COLO668 (cell line): ENCODE measurements around the gene SGPP2.
"Not testable (repeated sequence)": the region's sequence is repeated elsewhere in the genome, so short reads cannot be mapped to it uniquely, and the experiment has no call there.

Experiments used
- DNase-seq: peaks from one replicate; lab custom pipeline; 2025; ENCODE audit not compliant: unreplicated experiment; lab: John Stamatoyannopoulos, UW

Gene SGPP2

DNA sequence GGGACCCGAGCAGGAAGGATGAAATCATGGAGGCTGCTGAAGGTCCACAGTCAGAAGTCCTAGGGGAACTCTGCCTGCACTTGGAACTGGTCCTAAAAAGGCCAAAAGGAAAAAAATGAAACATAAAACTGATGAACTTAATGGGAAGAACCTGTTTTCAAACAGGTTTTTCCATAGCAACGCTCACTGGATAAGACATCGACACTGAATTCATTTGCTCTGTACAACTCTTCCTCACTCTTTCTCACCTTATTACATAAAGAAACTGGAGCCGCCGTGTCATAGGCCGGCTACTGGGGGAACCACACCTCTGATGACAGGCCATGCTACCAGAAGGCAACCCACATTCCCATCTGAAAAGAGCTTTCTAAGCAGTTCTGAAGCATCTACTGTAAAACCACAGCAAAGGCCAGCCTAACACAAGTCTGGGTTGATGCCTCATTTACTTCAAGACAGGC, 147.9 kb downstream of the SGPP2 start:
- DNase-seq = no peak

DNA sequence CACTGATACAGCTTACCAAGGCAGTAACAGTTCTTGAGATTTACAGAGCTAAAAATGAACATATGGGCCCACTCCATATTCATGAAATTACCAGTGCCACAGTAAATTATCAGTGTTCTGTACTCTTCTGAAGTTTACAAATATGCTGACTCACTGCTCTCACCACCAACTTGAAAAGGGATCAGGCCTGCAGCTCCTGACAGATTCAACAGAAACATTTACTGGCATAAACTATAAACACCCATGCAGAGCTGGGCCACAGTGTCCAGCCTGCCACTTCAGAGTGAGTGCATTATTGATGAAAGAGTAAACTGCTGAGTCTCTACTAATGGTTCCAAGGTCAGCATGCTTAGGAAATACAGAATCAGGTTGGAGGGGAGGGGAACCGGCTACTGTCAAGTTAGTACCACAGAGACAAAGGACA, 148.4 kb downstream of the SGPP2 start:
- DNase-seq = no peak

DNA sequence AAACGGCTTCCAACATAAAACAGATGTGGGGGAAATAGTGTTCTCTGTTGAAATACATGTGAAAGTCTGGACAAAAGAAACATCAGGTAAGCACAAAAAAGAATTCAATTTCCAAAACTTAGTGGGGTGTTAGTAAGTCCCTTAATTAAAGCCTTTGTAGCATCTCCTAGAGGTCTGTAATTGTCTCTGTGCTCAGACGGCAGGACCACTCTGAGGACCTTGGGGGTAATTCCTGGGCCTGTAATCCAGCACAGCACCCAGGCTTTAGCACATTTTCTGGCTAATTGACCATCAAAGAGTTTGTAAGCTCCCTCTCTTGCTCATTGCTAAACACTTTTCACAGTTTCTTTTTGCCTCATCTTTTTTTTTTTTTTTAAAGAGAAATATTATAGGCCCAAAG, 151.3 kb downstream of the SGPP2 start:
- DNase-seq = no peak

DNA sequence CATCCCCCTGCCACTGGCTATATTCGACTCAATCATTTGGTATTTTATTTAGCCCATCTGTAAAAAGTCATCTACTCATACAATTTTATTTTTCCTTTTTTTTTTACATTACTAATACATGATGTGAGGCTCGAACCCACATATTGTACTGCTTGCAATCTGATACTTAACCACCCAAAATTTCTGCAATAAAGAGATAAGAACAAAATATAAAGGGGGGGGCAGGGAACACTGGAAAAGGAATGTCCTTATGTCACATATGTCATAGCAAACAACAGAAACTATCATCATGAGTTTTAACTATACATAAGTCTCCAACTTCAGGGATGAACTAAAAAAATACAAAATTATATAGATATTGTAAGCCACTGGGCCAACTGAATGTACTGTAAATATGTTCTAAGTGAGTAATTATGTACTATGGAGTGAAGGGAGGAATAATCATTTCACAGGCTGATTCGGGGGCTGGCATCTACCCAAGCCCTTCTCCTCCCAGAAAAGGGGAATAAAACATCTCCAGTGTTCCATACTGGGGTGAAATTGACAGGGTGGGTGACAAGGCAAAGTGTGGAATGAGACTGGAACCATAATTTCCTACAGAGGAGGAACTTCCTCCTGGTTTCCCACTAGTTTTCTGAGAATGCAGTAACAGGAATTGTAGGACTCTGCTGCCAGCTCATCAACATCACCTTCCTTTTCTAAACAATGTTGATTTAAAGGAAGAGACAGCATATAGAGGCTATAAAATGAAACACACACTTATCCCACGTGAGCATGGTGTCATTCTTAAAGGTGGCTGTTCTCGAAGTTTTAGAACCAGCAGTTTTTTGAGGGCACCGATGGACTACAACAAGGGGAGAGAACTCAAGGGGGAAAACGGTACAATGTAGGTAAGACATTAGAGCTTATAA, 152.1 kb downstream of the SGPP2 start:
- DNase-seq = no peak

DNA sequence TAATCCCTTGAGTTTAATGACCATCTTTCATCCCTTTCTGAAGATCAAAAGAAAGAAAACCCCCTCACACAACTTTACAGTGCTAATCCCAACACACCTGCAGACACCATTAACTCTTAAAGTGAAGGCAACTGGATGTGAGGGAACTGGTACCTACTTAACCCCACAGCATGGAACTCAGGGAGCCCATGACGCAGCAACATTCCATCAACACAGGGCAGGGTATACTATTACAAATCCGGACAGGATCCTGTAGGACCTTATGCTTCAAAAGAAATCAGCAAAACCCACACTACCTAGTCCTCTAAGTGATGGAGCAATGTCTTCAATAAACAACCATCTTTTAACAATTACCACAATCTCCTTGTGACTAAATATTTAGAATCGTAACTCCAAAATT, 153.0 kb downstream of the SGPP2 start:
- DNase-seq = no peak

DNA sequence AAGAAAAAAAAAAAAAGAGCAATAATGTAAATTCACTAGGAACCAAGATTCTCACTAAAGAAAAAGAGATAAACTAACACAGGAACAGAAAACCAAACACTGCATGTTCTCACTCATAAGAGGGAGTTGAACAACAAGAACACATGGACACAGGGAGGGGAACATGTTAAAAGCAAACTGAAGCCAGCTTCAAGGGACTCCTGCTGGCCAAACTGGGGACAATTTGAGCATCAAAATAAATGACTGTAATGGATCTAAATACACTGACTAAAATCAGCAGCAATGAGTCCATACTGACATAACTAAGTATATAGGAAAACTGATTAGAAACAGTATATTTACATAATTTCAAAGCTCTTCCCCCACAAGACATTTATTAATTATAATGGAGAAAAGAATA, 158.6 kb downstream of the SGPP2 start:
- no peak for DNase-seq

DNA sequence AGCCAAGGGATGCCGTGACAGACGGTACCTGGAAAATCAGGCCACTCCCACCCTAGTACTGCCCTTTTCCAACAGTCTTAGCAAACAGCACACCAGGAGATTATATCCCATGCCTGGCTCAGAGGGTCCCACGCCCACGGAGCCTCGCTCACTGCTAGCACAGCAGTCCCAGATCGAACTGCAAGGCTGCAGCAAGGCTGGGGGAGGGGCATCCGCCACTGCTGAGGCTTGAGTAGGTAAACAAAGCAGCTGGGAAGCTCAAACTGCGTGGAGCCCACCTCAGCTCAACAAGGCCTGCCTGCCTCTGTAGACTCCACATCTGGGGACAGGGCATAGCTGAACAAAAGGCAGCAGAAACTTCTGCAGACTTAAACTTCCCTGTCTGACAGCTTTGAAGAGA, 160.2 kb downstream of the SGPP2 start:
- DNase-seq = not testable (repeated sequence)

DNA sequence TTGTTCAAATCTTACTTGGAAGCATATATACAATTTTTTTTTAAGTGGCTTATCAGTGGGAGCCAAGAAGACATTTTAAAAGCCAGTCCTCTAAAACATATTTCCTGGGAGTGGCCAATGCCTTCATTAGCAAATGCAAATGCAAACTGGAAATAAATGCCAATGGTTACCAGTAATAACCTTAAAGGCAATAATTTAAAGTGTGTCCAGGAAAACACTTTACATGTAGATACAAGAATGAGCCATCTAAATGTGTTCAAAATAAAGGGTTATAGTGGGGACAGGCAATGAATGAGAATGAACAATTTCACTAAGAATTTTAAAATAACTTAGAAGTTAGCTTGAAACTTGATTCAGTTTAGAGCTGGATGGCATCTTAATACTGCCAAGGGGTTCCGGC, 167.3 kb downstream of the SGPP2 start:
- DNase-seq = no peak

DNA sequence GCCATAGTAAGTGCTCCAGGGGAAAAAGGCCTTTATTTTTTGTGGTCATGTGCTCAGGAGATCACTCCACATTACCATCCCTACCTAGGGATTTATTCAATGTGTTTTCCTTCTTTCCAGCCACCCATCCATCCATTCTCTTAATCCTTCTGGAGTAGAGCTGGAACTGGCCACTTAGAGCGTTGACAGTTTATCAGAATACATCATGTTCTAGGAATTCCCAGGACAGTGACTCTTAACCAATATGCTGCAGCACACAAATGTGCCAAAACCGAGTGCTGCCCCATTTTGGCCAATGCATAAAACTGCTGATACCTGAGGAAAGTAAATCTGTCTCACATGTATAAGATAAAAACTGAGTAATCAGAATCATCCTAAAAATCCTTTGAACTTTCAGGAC, 167.8 kb downstream of the SGPP2 start:
- no peak for DNase-seq

DNA sequence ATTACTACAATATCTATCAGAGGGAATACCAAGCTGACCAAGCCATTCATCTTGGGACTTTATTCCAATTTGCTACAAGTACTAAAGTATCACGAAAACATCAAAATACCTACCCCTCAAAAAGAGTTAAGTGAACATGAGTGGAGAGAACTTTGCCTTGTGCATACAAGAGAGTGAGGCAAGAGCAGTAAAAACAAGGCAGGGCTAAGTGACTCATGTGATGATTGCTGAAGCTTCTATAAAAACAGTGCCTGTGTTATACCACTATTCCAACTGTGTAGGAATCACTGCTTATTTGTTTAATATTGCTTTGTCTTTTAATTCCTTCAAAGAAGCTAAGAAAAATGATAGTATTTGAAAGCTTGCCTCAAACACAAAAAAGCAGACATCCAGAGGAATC, 170.3 kb downstream of the SGPP2 start:
- no peak for DNase-seq

DNA sequence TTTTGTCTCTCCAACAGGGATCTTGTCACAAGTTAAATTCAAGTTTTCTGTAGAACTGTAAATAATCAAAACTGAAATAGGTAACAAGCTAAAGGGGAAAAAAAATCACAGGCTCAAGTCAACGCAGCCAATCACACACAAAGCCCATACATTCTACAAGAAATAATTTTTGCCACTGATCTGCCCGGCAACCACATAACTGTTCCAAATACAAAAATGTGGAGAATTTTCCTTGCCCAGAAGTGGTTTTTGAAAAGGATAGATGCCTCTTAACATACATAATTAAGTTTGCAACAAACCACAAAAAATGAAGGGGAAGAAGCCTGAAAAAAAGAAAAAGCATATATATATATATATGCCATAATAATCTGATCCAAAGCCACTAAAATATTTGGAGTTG, 171.2 kb downstream of the SGPP2 start:
- no peak for DNase-seq

DNA sequence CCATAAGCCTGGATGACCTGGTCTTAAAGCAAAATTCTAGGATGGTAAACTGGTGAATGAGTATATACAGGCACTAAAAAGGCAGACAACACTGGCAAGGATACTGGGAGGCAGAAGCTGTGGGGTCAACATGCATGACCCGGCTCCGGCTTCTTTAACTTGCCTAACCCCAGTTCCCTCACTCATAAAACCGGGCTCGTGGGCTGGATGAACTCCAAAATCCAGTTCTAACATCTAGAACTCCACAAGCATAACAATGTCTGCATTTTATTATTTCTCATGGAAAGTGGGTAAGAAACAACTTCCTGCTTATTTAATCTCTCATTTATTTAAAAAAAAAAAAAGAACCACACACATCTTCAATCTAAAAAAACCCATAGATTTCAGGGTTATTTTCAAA, 174.3 kb downstream of the SGPP2 start:
- DNase-seq = no peak

DNA sequence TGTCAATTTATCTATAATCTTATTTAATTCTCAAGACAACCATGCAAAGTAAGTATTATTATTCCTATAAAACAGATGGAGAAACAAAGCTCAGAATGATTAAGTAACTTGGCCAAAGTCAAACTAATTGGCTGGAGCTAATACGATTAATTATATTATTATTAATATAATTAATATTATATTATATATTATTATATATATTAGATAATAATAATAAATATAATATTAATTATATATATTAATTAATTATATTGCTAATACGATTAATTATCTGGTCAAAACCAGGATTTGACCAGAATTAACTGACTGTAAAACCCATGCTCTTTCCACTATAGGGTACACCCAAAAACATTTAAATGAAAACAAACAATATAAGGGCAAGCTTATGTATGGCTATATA, 179.2 kb downstream of the SGPP2 start:
- DNase-seq = no peak

DNA sequence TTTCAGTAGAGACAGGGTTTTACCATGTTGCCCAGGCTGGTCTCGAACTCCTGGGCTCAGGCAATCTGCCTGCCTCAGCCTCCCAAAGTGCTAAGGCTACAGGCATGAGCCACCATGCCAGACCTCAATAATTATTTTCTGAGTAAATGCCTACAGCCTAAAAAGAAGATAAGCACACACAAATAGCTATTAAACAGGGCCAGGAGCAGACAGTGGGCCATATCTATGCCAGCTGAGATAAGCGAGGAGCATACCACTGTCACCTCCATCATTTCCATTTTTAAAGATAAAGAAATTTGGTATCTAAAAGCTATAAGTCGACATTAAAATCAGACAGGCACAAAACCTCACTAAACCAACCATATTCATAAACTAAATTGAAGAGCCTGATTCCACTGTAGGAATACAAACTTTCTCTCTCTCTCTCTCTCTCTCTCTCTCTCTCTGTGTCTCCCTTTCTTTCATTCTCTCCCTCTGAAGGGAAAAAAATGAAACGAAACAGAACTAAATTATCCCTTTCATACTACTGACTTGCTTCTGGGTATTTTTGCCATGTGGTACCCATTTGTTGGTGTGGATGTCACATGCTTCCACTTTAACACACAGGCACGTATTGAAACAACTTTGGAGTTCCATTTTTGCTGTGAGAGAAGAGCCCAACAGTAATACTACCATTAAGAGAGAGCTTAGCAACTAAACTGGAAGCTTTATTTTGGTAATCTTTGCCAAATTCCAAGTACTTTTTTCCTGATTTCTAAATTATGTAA, 180.6 kb downstream of the SGPP2 start:
- no peak for DNase-seq

DNA sequence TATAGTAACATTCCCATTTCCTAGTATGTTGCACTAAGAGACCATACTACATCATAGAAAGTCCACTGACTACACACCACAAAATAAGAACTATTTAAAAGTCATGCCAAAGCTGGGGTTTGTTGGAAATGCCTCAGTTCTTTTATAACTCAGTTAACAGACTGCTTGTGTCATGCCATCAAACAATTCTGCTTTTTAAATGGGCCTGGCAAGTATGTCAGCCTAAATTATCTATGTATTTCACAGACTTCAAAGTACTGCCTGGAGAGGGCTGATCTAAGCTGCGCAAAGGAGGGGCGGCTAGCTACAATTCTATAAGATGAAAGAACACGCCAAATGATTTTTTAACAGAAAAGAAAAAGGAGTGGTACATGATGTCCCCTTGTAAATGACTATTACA, 182.0 kb downstream of the SGPP2 start:
- no peak for DNase-seq

DNA sequence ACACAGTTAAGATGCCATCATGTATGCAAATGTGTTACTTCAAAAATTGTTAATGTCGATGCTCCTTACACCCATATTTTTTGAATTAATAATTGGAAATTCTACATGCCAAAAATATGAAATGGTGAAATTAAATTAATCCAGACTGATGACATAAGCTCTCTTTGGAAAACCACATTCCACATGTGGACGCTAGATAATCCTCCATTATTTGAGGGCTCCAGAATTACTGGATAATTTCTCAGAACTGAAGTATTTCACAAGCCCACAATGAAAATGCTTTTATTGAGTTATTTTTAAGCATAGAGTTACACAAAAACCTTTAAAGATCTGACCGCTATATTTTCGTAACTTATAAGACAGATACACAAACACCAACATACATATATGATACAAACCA, 183.7 kb downstream of the SGPP2 start:
- no peak for DNase-seq

DNA sequence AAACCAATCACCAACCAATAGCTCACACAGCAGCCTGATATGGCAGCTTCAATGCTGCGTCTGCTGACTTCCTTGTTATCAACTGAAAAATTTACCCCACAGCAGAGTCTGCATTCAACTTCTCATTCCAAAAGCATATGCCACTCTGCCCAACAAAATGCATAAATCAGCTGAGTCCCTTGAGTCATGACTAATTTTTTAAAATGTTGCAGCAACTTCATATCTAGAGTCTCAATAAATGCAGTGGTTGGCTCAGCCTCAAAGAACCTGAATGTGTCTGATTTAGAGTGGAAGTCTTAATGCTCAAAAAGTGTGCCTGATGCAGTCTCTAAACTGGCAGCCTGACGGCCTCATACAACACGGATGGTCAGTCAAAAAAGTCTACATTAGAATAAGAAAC, 185.0 kb downstream of the SGPP2 start:
- DNase-seq = no peak
